Astrocyte (in vitro differentiated cells and primary cell): ENCODE measurements around the gene FLT3. TPM values are rescaled to one million over a fixed set of nuclear protein-coding genes. Genes with fewer than 3 reads are reported as not detected.
A peak's percentile ranks its signal among the peaks of the same experiment; 100 is the strongest.

Source experiments
- DNase-seq: peaks from one replicate; pipeline ENCODE4 v3.0.0-alpha.2; 2010; ENCODE audit warnings: low read depth
- FAIRE-seq: peaks from 2 replicates; lab custom pipeline; 2011; peaks lifted over from hg19 to GRCh38; lab: Jason Lieb, UNC
- H2AFZ ChIP-seq: 2 replicates; pipeline ENCODE4 v1.6.0; 2012; ENCODE audit warnings: low read depth, low read length, inconsistent platforms
- H3K27ac ChIP-seq: 2 replicates; pipeline ENCODE4 v1.5.1; 2011; ENCODE audit warnings: low read depth, low read length, inconsistent platforms
- H3K27me3 ChIP-seq: 2 replicates; pipeline ENCODE4 v1.6.0; 2011; ENCODE audit warnings: low read length, inconsistent platforms; ENCODE audit not compliant: insufficient read depth
- H3K36me3 ChIP-seq: 2 replicates; pipeline ENCODE4 v1.5.1; 2011; ENCODE audit warnings: low read length, inconsistent platforms; ENCODE audit not compliant: insufficient read depth
- H3K4me1 ChIP-seq: 2 replicates; pipeline ENCODE4 v1.5.1; 2011; ENCODE audit warnings: low read length, inconsistent platforms; ENCODE audit not compliant: insufficient read depth
- H3K4me2 ChIP-seq: 2 replicates; pipeline ENCODE4 v1.6.0; 2012; ENCODE audit warnings: low read length, inconsistent platforms
- H3K4me3 ChIP-seq: 2 replicates; pipeline ENCODE4 v1.5.1; 2011; ENCODE audit warnings: low read depth, mild to moderate bottlenecking, low read length, inconsistent platforms; ENCODE audit not compliant: insufficient read depth
- H3K79me2 ChIP-seq: 2 replicates; pipeline ENCODE4 v1.6.0; 2012; ENCODE audit warnings: mild to moderate bottlenecking, low read length, inconsistent platforms; ENCODE audit not compliant: insufficient read depth
- H3K9ac ChIP-seq: 2 replicates; pipeline ENCODE4 v1.6.0; 2012; ENCODE audit warnings: mild to moderate bottlenecking, low read length, inconsistent platforms
- H3K9me3 ChIP-seq: 2 replicates; pipeline ENCODE4 v1.5.1; 2012; ENCODE audit warnings: low read depth, mild to moderate bottlenecking, low read length, inconsistent platforms; ENCODE audit not compliant: insufficient read depth
- H4K20me1 ChIP-seq: 2 replicates; pipeline ENCODE4 v1.6.0; 2012; ENCODE audit warnings: low read length, inconsistent platforms; ENCODE audit not compliant: insufficient read depth
- H3K27ac Mint-ChIP-seq: one replicate; pipeline ENCODE4 v1.8.0; 2021; ENCODE audit warnings: mild to moderate bottlenecking, mixed read lengths; ENCODE audit not compliant: unreplicated experiment
- H3K27me3 Mint-ChIP-seq: one replicate; pipeline ENCODE4 v1.8.0; 2021; ENCODE audit warnings: low read depth, mixed read lengths; ENCODE audit not compliant: unreplicated experiment
- H3K36me3 Mint-ChIP-seq: one replicate; pipeline ENCODE4 v1.8.0; 2021; ENCODE audit warnings: low read depth, mixed read lengths; ENCODE audit not compliant: unreplicated experiment
- H3K4me1 Mint-ChIP-seq: one replicate; pipeline ENCODE4 v1.8.0; 2021; ENCODE audit warnings: low read depth, mixed read lengths; ENCODE audit not compliant: unreplicated experiment
- H3K4me3 Mint-ChIP-seq: one replicate; pipeline ENCODE4 v1.8.0; 2021; ENCODE audit warnings: mild to moderate bottlenecking, moderate library complexity, mixed read lengths; ENCODE audit not compliant: unreplicated experiment
- H3K9me3 Mint-ChIP-seq: one replicate; pipeline ENCODE4 v1.8.0; 2021; ENCODE audit warnings: mild to moderate bottlenecking, mixed read lengths; ENCODE audit not compliant: unreplicated experiment
- CTCF ChIP-seq: IDR thresholded peaks from 2 replicates; pipeline ENCODE4 v1.5.1; 2011; ENCODE audit warnings: low read depth, mild to moderate bottlenecking, inconsistent platforms, low read length, moderate library complexity; ENCODE audit not compliant: insufficient read depth
- EZH2 ChIP-seq: IDR thresholded peaks from 2 replicates; pipeline ENCODE4 v1.6.1; 2012; ENCODE audit warnings: mild to moderate bottlenecking, low read length, inconsistent platforms; ENCODE audit not compliant: insufficient read depth
- total RNA-seq: library from RNA; stranded (reverse); gene quantifications from 2 replicates; pipeline ENCODE4 v1.2.1, GENCODE V29; 2021

The FLT3 gene
- total RNA-seq, 1 donor from 2014 or later = not detected

GRCh38 chr13:27954406-27954851, 145.9 kb downstream of the FLT3 start:
- Mint-ChIP-seq H3K4me1 (no peaks in the 10 kb centered on the region), H3K27ac (no peak overlapping the region), H3K9me3 (peaks cover 4% of the 10 kb centered on the region), H3K4me3 (no peak overlapping the region), H3K36me3 (no peaks in the 10 kb centered on the region), H3K27me3 (peaks cover 78% of the 10 kb centered on the region)
- Histone ChIP-seq H4K20me1 (no peaks in the 10 kb centered on the region), H3K9ac (no peak overlapping the region), H2AFZ (peak overlapping the region; percentile 87), H3K36me3 (no peaks in the 10 kb centered on the region), H3K4me3 (peak overlapping the region; percentile 42), H3K4me2 (peak overlapping the region; percentile 84), H3K27ac (no peak overlapping the region), H3K4me1 (peaks cover 8% of the 10 kb centered on the region), H3K79me2 (no peaks in the 10 kb centered on the region), H3K27me3 (peaks cover 61% of the 10 kb centered on the region), H3K9me3 (peaks cover 2% of the 10 kb centered on the region)
- DNase-seq (no peak), FAIRE-seq (no peak)
- peak; percentile 71 for TF ChIP-seq EZH2
- TF ChIP-seq CTCF = no peak

- DNase-seq = peak; percentile 14
- peaks cover 78% of the 10 kb centered on the region for H3K27me3 Mint-ChIP-seq
- Histone ChIP-seq H3K79me2 (no peaks in the 10 kb centered on the region), H3K9me3 (peaks cover 2% of the 10 kb centered on the region), H3K36me3 (no peaks in the 10 kb centered on the region), H3K4me1 (peaks cover 8% of the 10 kb centered on the region), H3K27ac (no peak overlapping the region), H4K20me1 (no peaks in the 10 kb centered on the region), H2AFZ (peak overlapping the region; percentile 87), H3K4me2 (peak overlapping the region; percentile 84), H3K27me3 (peaks cover 55% of the 10 kb centered on the region), H3K9ac (no peak overlapping the region), H3K4me3 (peak overlapping the region; percentile 42)
- TF ChIP-seq EZH2 = peak; percentile 31
- peak; percentile 53 for TF ChIP-seq CTCF
- no peaks in the 10 kb centered on the region for H3K36me3 Mint-ChIP-seq
- peaks cover 7% of the 10 kb centered on the region for H3K9me3 Mint-ChIP-seq
- H3K27ac Mint-ChIP-seq = peak overlapping the region; percentile 60
- no peak for FAIRE-seq
- peak overlapping the region; percentile 78 for H3K4me3 Mint-ChIP-seq
- H3K4me1 Mint-ChIP-seq = no peaks in the 10 kb centered on the region
These were observed 146.5 kb downstream of the FLT3 start for GRCh38 chr13:27953676-27954405.

Other genes with a start within 250 kb of the FLT3 start
- gene PDX1, start 180.6 kb downstream of the FLT3 start, total RNA-seq = not detected in 2 replicates
- gene CDX2, start 131.3 kb downstream of the FLT3 start, total RNA-seq = not detected in 2 replicates
- not detected in 2 replicates for gene URAD, start 111.9 kb downstream of the FLT3 start, total RNA-seq
- 24.9 and 28.3 TPM in 2 replicates for gene PAN3, start 38.0 kb upstream of the FLT3 start, total RNA-seq